Type B pancreatic cell (in vitro differentiated cells): Measurements from ENCODE around the gene PAAF1. TPM values are rescaled to one million over a fixed set of nuclear protein-coding genes. Genes with fewer than 3 reads are reported as not detected.

ENCODE experiments used
- DNase-seq: peaks from one replicate; pipeline ENCODE4 v3.0.0; 2021; ENCODE audit warnings: mixed read lengths; ENCODE audit not compliant: unreplicated experiment; ENCODE audit errors: extremely low spot score
- H3K27ac Mint-ChIP-seq: 2 replicates; pipeline ENCODE4 v1.8.0; 2021; ENCODE audit warnings: mild to moderate bottlenecking, mixed read lengths
- H3K27me3 Mint-ChIP-seq: 2 replicates; pipeline ENCODE4 v1.8.0; 2021; ENCODE audit warnings: mixed read lengths
- H3K36me3 Mint-ChIP-seq: 2 replicates; pipeline ENCODE4 v1.8.0; 2021; ENCODE audit warnings: mixed read lengths
- H3K4me1 Mint-ChIP-seq: one replicate; pipeline ENCODE4 v1.8.0; 2021; ENCODE audit warnings: mixed read lengths; ENCODE audit not compliant: unreplicated experiment
- H3K4me3 Mint-ChIP-seq: 2 replicates; pipeline ENCODE4 v1.8.0; 2021; ENCODE audit warnings: mild to moderate bottlenecking, mixed read lengths
- H3K9me3 Mint-ChIP-seq: 2 replicates; pipeline ENCODE4 v1.8.0; 2021; ENCODE audit warnings: mixed read lengths
- total RNA-seq: library from RNA; stranded (reverse); gene quantifications from 2 replicates; pipeline ENCODE4 v1.2.1, GENCODE V29; 2021; ENCODE audit warnings: low replicate concordance
- TF ChIP-seq, protein P1 (sequence below): fragments of 200-600 bp; sonication (generic); conservative IDR thresholded peaks from 2 replicates; pipeline ENCODE4 v1.5.0; 2021; ENCODE audit warnings: antibody characterized with exemption, mild to moderate bottlenecking

The PAAF1 gene
- total RNA-seq, 1 donor from 2014 or later = 30.7 TPM

DNA sequence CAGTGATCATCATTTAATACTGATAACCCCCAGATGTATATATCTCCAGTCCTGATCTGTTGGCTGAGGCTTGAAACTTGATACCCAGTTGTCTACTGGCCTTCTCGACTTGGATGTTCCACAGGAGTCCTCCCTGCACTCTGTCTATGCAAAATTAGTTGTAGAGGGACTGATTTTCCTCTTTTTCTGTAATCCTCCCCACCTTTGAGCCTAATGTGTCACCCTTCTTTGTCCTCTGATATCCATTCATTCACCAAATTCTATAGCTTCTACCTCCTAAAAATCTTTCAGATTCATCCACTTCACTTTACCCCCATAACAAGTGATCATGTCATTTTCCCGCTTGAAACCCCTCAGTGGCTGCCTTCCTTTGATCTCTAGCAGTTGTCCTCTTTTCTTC, 16.6 kb upstream of the PAAF1 start:
- TF ChIP-seq, protein P1, sequence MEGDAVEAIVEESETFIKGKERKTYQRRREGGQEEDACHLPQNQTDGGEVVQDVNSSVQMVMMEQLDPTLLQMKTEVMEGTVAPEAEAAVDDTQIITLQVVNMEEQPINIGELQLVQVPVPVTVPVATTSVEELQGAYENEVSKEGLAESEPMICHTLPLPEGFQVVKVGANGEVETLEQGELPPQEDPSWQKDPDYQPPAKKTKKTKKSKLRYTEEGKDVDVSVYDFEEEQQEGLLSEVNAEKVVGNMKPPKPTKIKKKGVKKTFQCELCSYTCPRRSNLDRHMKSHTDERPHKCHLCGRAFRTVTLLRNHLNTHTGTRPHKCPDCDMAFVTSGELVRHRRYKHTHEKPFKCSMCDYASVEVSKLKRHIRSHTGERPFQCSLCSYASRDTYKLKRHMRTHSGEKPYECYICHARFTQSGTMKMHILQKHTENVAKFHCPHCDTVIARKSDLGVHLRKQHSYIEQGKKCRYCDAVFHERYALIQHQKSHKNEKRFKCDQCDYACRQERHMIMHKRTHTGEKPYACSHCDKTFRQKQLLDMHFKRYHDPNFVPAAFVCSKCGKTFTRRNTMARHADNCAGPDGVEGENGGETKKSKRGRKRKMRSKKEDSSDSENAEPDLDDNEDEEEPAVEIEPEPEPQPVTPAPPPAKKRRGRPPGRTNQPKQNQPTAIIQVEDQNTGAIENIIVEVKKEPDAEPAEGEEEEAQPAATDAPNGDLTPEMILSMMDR = no peak
- DNase-seq = no peak
- Mint-ChIP-seq H3K9me3 (no peaks in the 10 kb centered on the region), H3K27ac (no peak overlapping the region), H3K4me3 (no peak overlapping the region), H3K36me3 (peaks cover 29% of the 10 kb centered on the region), H3K4me1 (peaks cover 3% of the 10 kb centered on the region), H3K27me3 (no peaks in the 10 kb centered on the region)

DNA sequence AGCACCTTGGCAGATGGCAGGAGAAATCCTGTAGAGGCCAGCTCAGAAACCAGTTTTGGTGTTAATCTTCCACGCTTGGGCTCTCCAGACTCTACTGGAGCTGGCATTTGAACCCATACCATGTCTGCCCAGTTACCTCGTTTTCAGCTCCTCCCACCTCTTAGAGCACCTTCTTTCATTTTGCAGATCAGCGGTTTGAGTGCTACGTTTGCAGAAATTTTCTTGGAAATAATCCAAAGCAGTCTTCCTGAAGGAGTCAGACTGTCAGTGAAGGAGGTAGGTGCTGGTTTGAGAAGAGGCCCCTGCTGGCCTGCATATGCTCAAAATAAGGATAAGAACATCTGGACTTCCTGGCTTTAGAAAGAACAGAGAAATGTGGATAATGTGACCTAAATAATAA, 13.8 kb upstream of the PAAF1 start:
- no peaks in the 10 kb centered on the region for H3K27me3 Mint-ChIP-seq
- H3K4me1 Mint-ChIP-seq = no peaks in the 10 kb centered on the region
- H3K36me3 Mint-ChIP-seq = peaks cover 31% of the 10 kb centered on the region
- DNase-seq = no peak
- TF ChIP-seq, protein P1 = no peak
- H3K4me3 Mint-ChIP-seq = no peak overlapping the region
- H3K9me3 Mint-ChIP-seq = no peaks in the 10 kb centered on the region
- H3K27ac Mint-ChIP-seq = no peak overlapping the region

DNA sequence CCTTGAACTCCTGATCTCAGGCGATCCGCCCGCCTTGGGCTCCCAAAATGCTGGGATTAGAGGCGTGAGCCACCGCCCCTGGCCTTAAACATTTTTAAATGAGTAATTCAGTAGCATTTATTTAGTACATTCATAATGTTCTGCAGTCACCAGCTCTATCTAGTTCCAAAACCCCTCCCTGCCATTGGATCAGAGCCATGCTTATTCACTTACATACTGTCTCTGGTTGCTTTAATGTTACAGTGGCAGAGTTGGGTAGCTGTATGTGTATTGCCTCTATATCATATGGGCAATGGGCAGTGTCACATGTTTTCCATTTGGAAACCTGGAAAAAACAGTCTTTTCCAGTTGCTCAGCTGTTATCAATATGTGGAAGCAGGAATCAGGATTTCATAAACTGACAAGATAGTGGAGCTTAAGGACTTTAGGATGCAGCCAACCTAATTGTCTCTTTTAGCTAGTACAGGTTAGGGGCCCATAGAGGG, 10.7 kb upstream of the PAAF1 start:
- TF ChIP-seq, protein P1 = no peak
- no peak for DNase-seq
- Mint-ChIP-seq H3K4me1 (peaks cover 4% of the 10 kb centered on the region), H3K36me3 (peaks cover 23% of the 10 kb centered on the region), H3K9me3 (no peaks in the 10 kb centered on the region), H3K4me3 (no peak overlapping the region), H3K27ac (no peak overlapping the region), H3K27me3 (no peaks in the 10 kb centered on the region)

DNA sequence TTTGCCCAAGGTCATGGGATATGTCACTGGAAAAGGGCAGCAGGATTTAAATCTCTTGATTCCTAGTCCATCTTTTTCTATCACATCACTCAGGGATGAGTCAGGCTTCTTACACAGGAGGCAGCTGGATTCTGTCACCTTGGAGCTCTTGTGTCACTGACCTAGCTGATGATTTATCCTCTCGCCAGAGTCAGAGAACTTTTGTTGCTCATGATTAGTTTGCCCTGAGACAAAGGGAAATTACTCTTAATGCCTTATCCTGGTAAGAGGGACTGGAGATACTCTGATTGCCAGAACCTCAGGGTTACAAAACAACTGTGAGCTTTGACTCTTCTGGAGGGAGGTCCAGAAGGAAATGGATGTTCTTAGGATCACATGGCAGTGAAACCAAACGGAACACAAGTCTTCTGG, 10.2 kb upstream of the PAAF1 start:
- H3K4me3 Mint-ChIP-seq = no peak overlapping the region
- TF ChIP-seq, protein P1 = no peak
- no peak for DNase-seq
- peaks cover 4% of the 10 kb centered on the region for H3K4me1 Mint-ChIP-seq
- no peaks in the 10 kb centered on the region for H3K27me3 Mint-ChIP-seq
- no peak overlapping the region for H3K27ac Mint-ChIP-seq
- no peaks in the 10 kb centered on the region for H3K9me3 Mint-ChIP-seq
- H3K36me3 Mint-ChIP-seq = peaks cover 21% of the 10 kb centered on the region

- H3K9me3 Mint-ChIP-seq = no peaks in the 10 kb centered on the region
- TF ChIP-seq, protein P1 = no peak
- no peak overlapping the region for H3K4me3 Mint-ChIP-seq
- peak overlapping the region; percentile 40 for H3K27ac Mint-ChIP-seq
- H3K4me1 Mint-ChIP-seq = peaks cover 4% of the 10 kb centered on the region
- no peaks in the 10 kb centered on the region for H3K27me3 Mint-ChIP-seq
- peaks cover 14% of the 10 kb centered on the region for H3K36me3 Mint-ChIP-seq
- DNase-seq = no peak
Observed at GRCh38 chr11:73869332-73869949, 7.4 kb upstream of the PAAF1 start.
